Activated T-cell treated with anti-CD3 and anti-CD28 coated beads, Interleukin-2, amount 50 U/mL, for 72 hours (primary cell): ENCODE measurements around the gene A4GNT. TPM values are rescaled to one million over a fixed set of nuclear protein-coding genes. Genes with fewer than 3 reads are reported as not detected.
"Not testable (repeated sequence)": the region's sequence is repeated elsewhere in the genome, so short reads cannot be mapped to it uniquely, and the experiment has no call there.

Experiments
- ATAC-seq, 2 donors: fragments of 150-1000 bp; cut with Tn5 transposase; replicated peaks in 1 of 2; 2 replicates each; pipeline ENCODE4 v1.10.0; 2021; ENCODE audit warnings: moderate library complexity in 2 of 2, mild to moderate bottlenecking in 1 of 2
- DNase-seq, 2 donors: peaks; one replicate each; pipeline ENCODE4 v3.0.0; 2021 to 2022; ENCODE audit warnings: mixed read lengths in 1 of 2
- H3K27ac Mint-ChIP-seq: one replicate; pipeline ENCODE4 v1.8.0; 2022; ENCODE audit warnings: mild to moderate bottlenecking, moderate library complexity, mixed read lengths
- H3K27me3 Mint-ChIP-seq: one replicate; pipeline ENCODE4 v1.8.0; 2022; ENCODE audit warnings: low read depth, mixed read lengths
- H3K36me3 Mint-ChIP-seq, 2 donors: one replicate each; pipeline ENCODE4 v1.8.0; 2022; ENCODE audit warnings: mixed read lengths in 2 of 2, mild to moderate bottlenecking in 1 of 2; ENCODE audit not compliant: insufficient read depth in 2 of 2
- H3K4me1 Mint-ChIP-seq: one replicate; pipeline ENCODE4 v1.8.0; 2022; ENCODE audit warnings: low read depth, mixed read lengths
- H3K4me3 Mint-ChIP-seq, 2 donors: one replicate each; pipeline ENCODE4 v1.8.0; 2022; ENCODE audit warnings: mild to moderate bottlenecking in 2 of 2, mixed read lengths in 2 of 2, moderate library complexity in 2 of 2
- H3K9me3 Mint-ChIP-seq, 2 donors: one replicate each; pipeline ENCODE4 v1.8.0; 2022; ENCODE audit warnings: mixed read lengths in 2 of 2
- total RNA-seq, 2 donors: library from RNA; stranded (reverse); gene quantifications; one replicate each; pipeline ENCODE4 v1.2.3, GENCODE V29; 2022

A4GNT gene
- total RNA-seq, 2 donors from 2014 or later: not detected

DNA sequence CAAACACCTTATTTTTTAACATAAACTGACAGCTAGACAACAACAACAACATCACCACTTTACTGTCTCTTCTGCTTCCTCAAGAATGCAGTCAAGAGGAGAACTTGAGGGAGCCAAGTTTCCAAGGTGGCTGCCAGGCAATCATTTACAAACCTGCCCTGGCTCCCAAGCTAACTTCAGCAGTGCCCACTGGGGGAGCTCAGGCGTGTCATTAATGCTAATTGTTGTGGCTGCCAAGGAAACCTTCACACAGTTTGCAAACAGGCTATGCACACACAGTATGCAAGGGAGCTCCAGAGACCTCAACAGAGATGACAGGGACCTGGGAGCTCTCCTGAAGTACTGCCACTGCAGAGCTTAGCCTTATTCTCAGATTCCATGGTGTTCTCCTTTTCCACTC lies 18.9 kb downstream of the A4GNT start:
- DNase-seq (no peak), ATAC-seq (no peak)
- peaks cover 0 to 1% of the 10 kb centered on the region in 2 donors for H3K36me3 Mint-ChIP-seq
- H3K27me3 Mint-ChIP-seq: peaks cover 64% of the 10 kb centered on the region
- no peaks in the 10 kb centered on the region for H3K9me3 Mint-ChIP-seq
- no peak overlapping the region for H3K27ac Mint-ChIP-seq
- H3K4me3 Mint-ChIP-seq: no peak overlapping the region
- H3K4me1 Mint-ChIP-seq: peaks cover 13% of the 10 kb centered on the region

DNA sequence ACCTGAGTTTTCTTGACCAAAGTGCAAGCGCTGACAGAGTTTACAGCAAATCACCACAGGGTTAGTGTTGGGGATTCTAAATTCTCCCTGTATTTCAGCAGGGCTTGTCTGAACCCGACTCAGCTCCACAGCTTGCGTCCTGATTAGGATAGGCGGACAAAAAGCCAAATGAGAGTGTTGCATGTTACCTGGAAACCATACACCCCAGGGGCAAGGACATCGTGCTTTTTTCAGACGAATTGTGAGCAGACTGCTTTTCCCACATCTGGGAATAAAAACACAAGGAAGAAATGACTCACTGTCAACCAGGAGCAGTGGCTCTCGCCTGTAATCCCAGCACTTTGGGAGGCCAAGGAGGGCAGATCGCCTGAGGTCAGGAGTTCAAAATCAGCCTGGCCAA lies 19.8 kb downstream of the A4GNT start:
- H3K9me3 Mint-ChIP-seq: no peaks in the 10 kb centered on the region
- H3K36me3 Mint-ChIP-seq: peaks cover 0 to 1% of the 10 kb centered on the region in 2 donors
- H3K4me1 Mint-ChIP-seq: peaks cover 13% of the 10 kb centered on the region
- no peak for DNase-seq
- H3K27me3 Mint-ChIP-seq: peaks cover 73% of the 10 kb centered on the region
- no peak for ATAC-seq
- no peak overlapping the region for H3K27ac Mint-ChIP-seq
- H3K4me3 Mint-ChIP-seq: no peak overlapping the region

DNA sequence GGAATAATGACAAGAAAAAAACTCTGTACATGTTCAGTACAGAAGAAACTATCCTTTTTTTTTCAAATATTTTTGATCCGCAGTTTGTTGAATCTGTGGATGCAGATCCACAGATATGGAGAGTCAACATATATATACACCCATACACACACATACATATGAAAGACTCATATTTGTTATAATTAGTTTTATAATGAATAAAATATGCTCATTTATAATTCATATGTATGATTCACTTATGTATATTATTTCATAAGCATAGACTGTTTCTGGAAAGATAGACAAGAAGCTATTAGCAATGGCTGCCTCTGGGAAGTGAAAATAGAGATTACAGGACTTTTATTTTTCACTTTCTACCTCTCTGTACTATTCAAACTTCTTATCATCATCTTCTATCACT lies 26.6 kb downstream of the A4GNT start:
- DNase-seq: no peak
- Mint-ChIP-seq H3K27ac (no peak overlapping the region), H3K9me3 (no peaks in the 10 kb centered on the region), H3K4me1 (no peaks in the 10 kb centered on the region), H3K36me3 (no peaks in the 10 kb centered on the region), H3K4me3 (no peak overlapping the region), H3K27me3 (peaks cover 24% of the 10 kb centered on the region)
- ATAC-seq: no peak

DNA sequence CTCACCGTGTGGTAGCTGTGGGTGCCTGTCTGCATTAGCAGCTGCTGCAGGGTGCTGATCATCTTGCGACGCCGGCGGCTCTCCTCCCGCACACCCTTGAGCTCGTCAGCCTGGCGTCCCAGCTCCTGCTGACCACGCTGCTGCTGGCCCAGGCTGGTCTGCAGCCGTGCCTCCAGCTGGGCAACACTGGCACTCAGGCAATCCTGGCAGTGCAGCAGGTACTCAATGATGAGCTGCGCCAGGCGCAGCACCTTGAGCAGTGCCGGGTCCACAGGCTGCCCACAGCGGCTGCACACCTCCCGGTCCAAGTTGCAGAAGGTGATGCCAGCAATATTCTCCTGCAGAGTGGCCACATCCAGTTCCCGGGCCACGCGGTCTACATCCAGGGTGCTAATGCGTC lies 28.7 kb downstream of the A4GNT start:
- H3K9me3 Mint-ChIP-seq: no peaks in the 10 kb centered on the region
- DNase-seq (no peak), ATAC-seq (no peak)
- no peaks in the 10 kb centered on the region for H3K36me3 Mint-ChIP-seq
- peaks cover 12% of the 10 kb centered on the region for H3K27me3 Mint-ChIP-seq
- H3K27ac Mint-ChIP-seq: no peak overlapping the region
- no peaks in the 10 kb centered on the region for H3K4me1 Mint-ChIP-seq
- no peak overlapping the region for H3K4me3 Mint-ChIP-seq

DNA sequence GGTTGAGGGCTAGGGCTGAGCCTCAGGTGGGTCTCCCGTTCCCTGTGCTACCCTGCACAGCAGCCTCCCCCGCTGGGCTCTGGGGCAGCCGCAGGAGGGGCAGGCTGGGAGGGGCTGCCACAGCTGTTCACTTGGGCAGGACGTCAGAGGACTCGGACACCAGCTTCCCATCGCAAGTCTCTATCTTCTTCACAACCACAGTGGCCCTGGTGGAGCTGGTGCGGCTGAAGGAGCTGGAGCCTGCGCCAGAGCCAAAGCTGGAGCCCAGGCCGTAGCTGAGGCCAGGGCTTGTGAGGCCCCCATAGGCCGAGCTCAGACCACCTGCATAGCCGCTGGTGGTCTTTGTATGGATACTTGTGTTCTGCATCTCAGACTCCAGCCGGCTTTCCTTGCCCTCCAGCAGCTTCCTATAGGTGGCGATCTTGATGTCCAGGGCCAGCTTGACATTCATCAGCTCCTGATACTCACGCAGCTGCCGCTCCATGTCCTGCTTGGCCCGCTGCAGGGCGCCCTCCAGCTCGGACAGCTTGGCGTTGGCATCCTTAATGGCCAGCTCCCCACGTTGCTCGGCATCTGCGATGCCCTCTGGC lies 30.7 kb downstream of the A4GNT start:
- H3K36me3 Mint-ChIP-seq, H3K4me1 Mint-ChIP-seq, H3K4me3 Mint-ChIP-seq, DNase-seq, H3K27ac Mint-ChIP-seq, H3K27me3 Mint-ChIP-seq, H3K9me3 Mint-ChIP-seq, ATAC-seq: not testable (repeated sequence)

DNA sequence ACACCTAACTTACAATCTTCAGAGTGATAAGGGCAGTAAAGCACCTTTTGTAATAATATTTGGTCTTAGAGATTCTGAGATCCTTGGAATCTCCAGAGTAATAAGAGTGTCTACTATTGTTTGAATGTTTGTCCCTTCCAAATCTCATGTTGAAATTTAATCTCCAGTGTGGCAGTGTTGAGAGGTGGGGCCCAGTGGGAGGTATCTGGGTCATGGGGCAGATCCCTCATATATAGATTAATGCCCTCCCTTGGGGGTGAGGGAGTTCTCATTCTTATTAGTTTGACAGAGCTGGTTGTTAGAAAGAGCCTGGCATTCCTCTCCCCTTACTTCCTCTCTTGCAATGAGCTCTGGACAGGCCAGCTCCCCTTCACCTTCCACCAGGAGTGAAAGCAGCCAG lies 32.8 kb downstream of the A4GNT start:
- Mint-ChIP-seq H3K4me1 (no peaks in the 10 kb centered on the region), H3K27me3 (peaks cover 13% of the 10 kb centered on the region), H3K36me3 (no peaks in the 10 kb centered on the region), H3K9me3 (no peaks in the 10 kb centered on the region), H3K4me3 (no peak overlapping the region), H3K27ac (no peak overlapping the region)
- ATAC-seq (no peak), DNase-seq (no peak)

DNA sequence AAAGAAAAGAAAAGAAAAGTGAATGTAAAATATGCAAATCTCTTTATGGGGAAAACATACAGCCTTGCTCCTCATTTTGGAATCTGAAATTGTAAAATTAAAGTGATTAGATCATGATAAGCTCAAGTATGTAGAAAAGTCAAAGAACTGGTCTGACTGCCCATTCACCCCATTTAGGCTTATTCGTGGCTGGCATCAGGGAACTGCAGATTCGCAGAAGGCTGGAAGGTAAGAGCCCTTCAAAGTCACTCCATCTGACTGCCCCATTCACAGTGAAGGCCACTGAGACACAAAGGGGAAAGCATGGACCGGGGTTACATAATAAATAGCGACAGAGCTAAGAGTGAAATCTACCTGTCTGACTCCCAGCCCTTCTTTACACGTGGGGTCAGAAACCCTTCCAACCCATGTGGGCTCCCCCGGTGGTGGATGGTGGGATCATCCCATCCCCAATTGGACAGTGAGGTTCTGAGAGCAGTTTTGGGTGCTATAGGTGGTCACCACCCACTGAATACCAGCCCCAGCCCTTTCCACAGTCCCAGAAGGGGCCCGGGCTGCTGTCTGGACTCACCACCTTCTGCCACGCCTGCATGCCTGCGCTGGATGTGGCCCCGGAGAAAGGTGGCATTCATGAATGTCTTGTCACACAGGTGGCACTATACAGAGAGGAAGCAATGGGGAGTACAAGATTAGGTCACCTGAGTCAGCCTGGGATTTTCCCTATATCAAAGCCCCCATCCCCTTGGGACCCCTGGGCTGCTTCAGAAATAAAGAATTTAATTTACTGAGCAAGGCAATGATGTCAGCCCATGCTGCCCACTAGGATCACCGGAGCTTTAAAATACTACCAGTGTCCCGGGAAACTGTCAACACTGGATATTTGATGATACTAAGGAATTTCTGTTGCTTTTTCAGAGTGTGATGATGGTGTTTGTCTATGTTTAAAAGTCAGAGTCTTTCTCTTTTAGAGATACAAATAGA lies 34.7 kb downstream of the A4GNT start:
- Mint-ChIP-seq H3K4me3 (no peak overlapping the region), H3K4me1 (no peaks in the 10 kb centered on the region), H3K36me3 (no peaks in the 10 kb centered on the region), H3K27me3 (peaks cover 21% of the 10 kb centered on the region), H3K9me3 (no peaks in the 10 kb centered on the region), H3K27ac (no peak overlapping the region)
- no peak for ATAC-seq
- DNase-seq: peak in 1 of 2 donors; percentile 21

DNA sequence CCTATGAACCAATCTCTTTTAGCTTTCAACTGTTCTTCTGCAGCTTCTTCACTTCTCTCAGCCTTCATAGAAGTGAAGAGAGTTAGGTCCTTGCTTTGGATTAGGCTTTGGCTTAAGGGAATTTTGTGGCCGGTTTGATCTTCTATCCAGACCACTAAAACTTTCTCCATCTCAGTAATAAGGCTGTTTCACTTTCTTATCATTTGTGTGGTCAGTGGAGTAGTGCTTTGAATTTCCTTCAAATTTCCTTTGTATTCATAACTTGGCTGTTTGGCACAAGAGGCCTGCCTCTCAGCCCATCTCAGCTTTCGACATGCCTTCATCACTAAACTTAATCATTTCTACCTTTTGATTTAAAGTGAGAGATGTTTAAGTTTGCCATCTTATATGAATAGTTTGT lies 38.5 kb downstream of the A4GNT start:
- H3K27ac Mint-ChIP-seq: no peak overlapping the region
- H3K36me3 Mint-ChIP-seq: no peaks in the 10 kb centered on the region
- no peak overlapping the region for H3K4me3 Mint-ChIP-seq
- H3K9me3 Mint-ChIP-seq: no peaks in the 10 kb centered on the region
- peaks cover 5% of the 10 kb centered on the region for H3K4me1 Mint-ChIP-seq
- H3K27me3 Mint-ChIP-seq: peaks cover 40% of the 10 kb centered on the region
- ATAC-seq: no peak
- DNase-seq: no peak

DNA sequence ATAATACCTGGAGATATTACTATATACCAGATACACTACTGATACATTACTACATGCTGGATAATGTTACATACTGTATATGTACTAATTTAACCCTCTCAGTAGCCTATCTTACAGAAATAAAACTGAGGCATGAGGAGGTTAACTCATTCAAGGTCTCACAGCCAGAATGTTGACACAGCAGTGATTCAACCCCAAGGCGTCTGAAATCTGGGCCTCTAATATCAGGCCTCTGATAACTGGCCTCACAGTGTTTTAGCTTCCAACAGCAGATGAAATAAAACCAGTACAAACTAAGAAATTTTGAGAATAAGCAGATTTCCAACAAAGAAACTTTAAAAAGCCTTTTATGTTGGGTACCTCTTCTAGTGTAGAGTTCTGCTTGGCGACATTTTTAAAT lies 40.2 kb downstream of the A4GNT start:
- Mint-ChIP-seq H3K4me3 (no peak overlapping the region), H3K9me3 (no peaks in the 10 kb centered on the region), H3K36me3 (no peaks in the 10 kb centered on the region), H3K27me3 (peaks cover 43% of the 10 kb centered on the region), H3K27ac (no peak overlapping the region), H3K4me1 (peaks cover 5% of the 10 kb centered on the region)
- ATAC-seq: no peak
- no peak for DNase-seq

DNA sequence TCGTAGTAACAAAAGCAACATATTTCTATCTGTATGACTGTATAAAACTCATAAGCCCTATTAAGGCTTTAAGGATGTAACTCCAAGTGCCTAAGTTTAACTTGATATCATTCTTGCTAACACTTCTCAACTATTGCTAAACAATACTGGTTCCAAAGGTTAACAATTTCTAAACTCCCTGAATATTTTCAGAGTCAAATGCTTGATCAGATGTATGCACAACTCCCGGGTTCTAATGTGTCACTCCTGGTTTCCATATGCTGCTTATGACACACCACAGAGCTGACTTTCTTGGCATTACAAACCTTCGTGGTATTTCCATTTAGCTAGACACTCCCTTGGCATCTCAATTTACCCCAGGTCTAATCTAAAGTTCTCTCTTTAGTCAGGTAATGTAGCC lies 43.1 kb downstream of the A4GNT start:
- H3K36me3 Mint-ChIP-seq: peaks cover 0 to 2% of the 10 kb centered on the region in 2 donors
- no peak overlapping the region for H3K4me3 Mint-ChIP-seq
- ATAC-seq (peak in 1 of 2 donors; percentile 38), DNase-seq (no peak)
- peaks cover 5% of the 10 kb centered on the region for H3K4me1 Mint-ChIP-seq
- H3K27me3 Mint-ChIP-seq: peaks cover 45% of the 10 kb centered on the region
- H3K27ac Mint-ChIP-seq: no peak overlapping the region
- H3K9me3 Mint-ChIP-seq: no peaks in the 10 kb centered on the region

DNA sequence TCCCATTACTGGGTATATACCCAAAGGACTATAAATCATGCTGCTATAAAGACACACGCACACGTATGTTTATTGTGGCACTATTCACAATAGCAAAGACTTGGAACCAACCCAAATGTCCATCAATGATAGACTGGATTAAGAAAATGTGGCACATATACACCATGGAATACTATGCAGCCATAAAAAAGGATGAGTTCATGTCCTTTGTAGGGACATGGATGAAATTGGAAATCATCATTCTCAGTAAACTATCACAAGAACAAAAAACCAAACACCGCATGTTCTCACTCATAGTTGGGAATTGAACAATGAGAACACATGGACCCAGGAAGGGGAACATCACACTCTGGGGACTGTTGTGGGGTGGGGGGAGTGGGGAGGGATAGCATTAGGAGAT lies 46.4 kb downstream of the A4GNT start:
- not testable (repeated sequence) for H3K36me3 Mint-ChIP-seq, ATAC-seq, H3K4me3 Mint-ChIP-seq, H3K27ac Mint-ChIP-seq, DNase-seq, H3K9me3 Mint-ChIP-seq
- peaks cover 41% of the 10 kb centered on the region for H3K27me3 Mint-ChIP-seq
- H3K4me1 Mint-ChIP-seq: peaks cover 32% of the 10 kb centered on the region

DNA sequence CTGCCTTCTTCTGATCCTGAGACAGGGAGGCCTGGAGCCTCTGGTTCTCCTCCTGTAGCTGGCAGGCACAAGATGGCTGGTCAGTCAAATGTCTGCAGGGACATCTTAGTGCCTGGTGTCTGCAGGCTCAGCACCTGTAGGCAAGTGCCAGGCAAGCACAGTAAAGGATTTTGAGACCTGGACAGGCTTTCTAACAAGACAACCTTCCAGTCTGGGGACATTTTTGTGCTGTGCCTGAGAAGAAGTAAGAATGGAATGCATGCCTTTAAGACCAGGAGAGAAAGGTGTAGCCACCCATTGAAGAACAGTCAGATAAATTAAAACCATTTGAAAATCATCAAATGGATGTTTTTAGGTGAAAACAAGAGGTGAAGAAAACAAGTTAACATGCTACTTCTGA lies 48.0 kb downstream of the A4GNT start:
- ATAC-seq (no peak), DNase-seq (no peak)
- H3K36me3 Mint-ChIP-seq: peaks cover 0 to 2% of the 10 kb centered on the region in 2 donors
- H3K4me1 Mint-ChIP-seq: peaks cover 42% of the 10 kb centered on the region
- H3K27ac Mint-ChIP-seq: no peak overlapping the region
- no peaks in the 10 kb centered on the region for H3K9me3 Mint-ChIP-seq
- no peak overlapping the region for H3K4me3 Mint-ChIP-seq
- peaks cover 40% of the 10 kb centered on the region for H3K27me3 Mint-ChIP-seq

DNA sequence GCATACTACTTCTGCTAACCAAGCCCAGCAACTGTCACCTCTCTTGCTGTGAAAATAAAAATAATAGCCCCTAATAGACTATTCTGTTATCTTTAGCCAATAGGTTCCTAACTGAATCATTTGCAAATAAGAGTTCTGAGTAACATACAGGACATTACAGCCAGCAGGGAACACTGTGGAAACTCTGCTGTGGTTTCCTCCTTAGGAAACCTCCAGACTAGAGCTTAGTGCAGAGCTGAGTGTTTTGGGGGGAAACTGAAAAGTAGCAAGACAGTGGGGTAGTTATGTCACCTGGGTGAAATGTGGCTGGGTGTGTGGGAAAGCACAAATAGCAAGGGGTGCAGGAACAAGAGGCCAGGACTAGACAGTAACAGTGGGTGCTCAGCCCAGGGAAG lies 49.2 kb downstream of the A4GNT start:
- DNase-seq (no peak), ATAC-seq (peak; percentile 7 to 12)
- Mint-ChIP-seq H3K27ac (no peak overlapping the region), H3K4me3 (peak overlapping the region; percentile 63 to 80), H3K4me1 (peaks cover 48% of the 10 kb centered on the region), H3K9me3 (no peaks in the 10 kb centered on the region), H3K36me3 (peaks cover 0 to 2% of the 10 kb centered on the region in 2 donors), H3K27me3 (peaks cover 31% of the 10 kb centered on the region)
